OCI-LY7 (cell line): Measurements from ENCODE around the gene REXO1. TPM values are rescaled to one million over a fixed set of nuclear protein-coding genes. Genes with fewer than 3 reads are reported as not detected.
A peak's percentile ranks its signal among the peaks of the same experiment; 100 is the strongest.

Experiments used
- BruUV-seq: library from RNA; stranded (reverse); fragments of 400-500 nt; replicated peaks from 2 replicates; lab custom pipeline; 2021; lab: Mats Ljungman, UMichigan
- CTCF ChIA-PET: fragments of 300-600 bp; sonication (Branson Sonifier 250); formaldehyde crosslinking; loops from one replicate; lab custom pipeline; 2022; ENCODE audit warnings: antibody characterized with exemption; ENCODE audit not compliant: unreplicated experiment; lab: Charles Lee
- POLR2A ChIA-PET: fragments of 300-600 bp; sonication (Branson Sonifier 250); formaldehyde crosslinking; loops from one replicate; lab custom pipeline; 2022; ENCODE audit warnings: antibody characterized with exemption; lab: Charles Lee
- DNase-seq: peaks from one replicate; pipeline ENCODE4 v3.0.0-alpha.2; 2015; ENCODE audit warnings: low spot score
- H2AFZ ChIP-seq: fragments of 200-600 bp; sonication (generic), shearing (Covaris generic); 2 replicates; pipeline ENCODE4 v1.6.1; 2014; ENCODE audit warnings: mild to moderate bottlenecking, antibody characterized with exemption, low read length, moderate library complexity
- H3K27ac ChIP-seq: fragments of 200-600 bp; sonication (generic); 2 replicates; pipeline ENCODE4 v1.5.1; 2014; ENCODE audit warnings: mixed run types, low read depth, mild to moderate bottlenecking, moderate library complexity, low read length, inconsistent platforms; ENCODE audit not compliant: poor library complexity, severe bottlenecking
- H3K36me3 ChIP-seq: fragments of 200-600 bp; sonication (generic); 2 replicates; pipeline ENCODE4 v1.6.1; 2014; ENCODE audit warnings: mild to moderate bottlenecking, antibody characterized with exemption, low read length, moderate library complexity, mixed read lengths; ENCODE audit not compliant: insufficient read depth
- H3K4me1 ChIP-seq: fragments of 200-600 bp; sonication (generic); 2 replicates; pipeline ENCODE4 v1.5.1; 2014; ENCODE audit warnings: mild to moderate bottlenecking, low read length; ENCODE audit not compliant: insufficient read depth, poor library complexity, severe bottlenecking
- H3K4me2 ChIP-seq: fragments of 200-600 bp; sonication (generic); 2 replicates; pipeline ENCODE4 v1.6.1; 2014; ENCODE audit warnings: mild to moderate bottlenecking, low read length
- H3K4me3 ChIP-seq: fragments of 200-600 bp; sonication (generic); 2 replicates; pipeline ENCODE4 v1.5.1; 2014; ENCODE audit warnings: mild to moderate bottlenecking, low read depth, low read length; ENCODE audit not compliant: poor library complexity, severe bottlenecking
- H3K79me2 ChIP-seq: fragments of 200-600 bp; sonication (generic); 2 replicates; pipeline ENCODE4 v1.6.1; 2016; ENCODE audit warnings: low read depth, mild to moderate bottlenecking, low read length, moderate library complexity, mixed read lengths; ENCODE audit not compliant: insufficient read depth
- H3K9me2 ChIP-seq: fragments of 200-600 bp; sonication (generic); 2 replicates; pipeline ENCODE4 v1.6.1; 2016; ENCODE audit warnings: mild to moderate bottlenecking, low read length, mixed read lengths; ENCODE audit not compliant: insufficient read depth
- H3K9me3 ChIP-seq: fragments of 200-600 bp; sonication (generic); 2 replicates; pipeline ENCODE4 v1.6.1; 2014; ENCODE audit warnings: mild to moderate bottlenecking, mixed run types, low read length, mixed read lengths
- H4K20me1 ChIP-seq: fragments of 200-600 bp; sonication (generic); 2 replicates; pipeline ENCODE4 v1.6.1; 2014; ENCODE audit warnings: mild to moderate bottlenecking, antibody characterized with exemption, low read length, moderate library complexity, mixed read lengths; ENCODE audit not compliant: insufficient read depth
- CTCF ChIP-seq: fragments of 200-600 bp; sonication (generic); conservative IDR thresholded peaks from 2 replicates; pipeline ENCODE4 v1.5.1; 2014; ENCODE audit warnings: mild to moderate bottlenecking, antibody characterized with exemption, low read length, moderate library complexity, mixed read lengths
- EZH2phosphoT487 ChIP-seq: fragments of 200-600 bp; sonication (generic); IDR thresholded peaks from 2 replicates; pipeline ENCODE4 v1.6.1; 2018; ENCODE audit warnings: low read depth, borderline replicate concordance, mild to moderate bottlenecking, mixed run types, antibody characterized with exemption, low read length, moderate library complexity, mixed read lengths
- intact Hi-C: fragments of 100-400 bp; cut with micrococcal nuclease; formaldehyde crosslinking; loops from one replicate; pipeline ENCODE4 v1.10.0; 2022; ENCODE audit not compliant: unreplicated experiment
- total RNA-seq, 2 experiments: library from RNA; depleted of rRNA in 1 of 2; stranded (reverse); fragments of >200 nt in 1 of 2; shearing (Covaris generic) in 1 of 2; gene quantifications; 2 replicates each; pipeline ENCODE4 v1.2.3, GENCODE V29; 2014 to 2022

The REXO1 gene
- total RNA-seq, 2 experiments from 2014 or later, result 24.0 to 52.8 TPM

GRCh38 chr19:1775951-1776605 is 72.2 kb downstream of the REXO1 start:
- TF ChIP-seq CTCF (no peak), EZH2phosphoT487 (no peak)
- Histone ChIP-seq H3K27ac (no peak overlapping the region), H3K4me2 (no peak overlapping the region), H4K20me1 (no peaks in the 10 kb centered on the region), H3K36me3 (no peaks in the 10 kb centered on the region), H3K4me3 (no peak overlapping the region), H3K79me2 (no peaks in the 10 kb centered on the region), H2AFZ (no peak overlapping the region), H3K9me3 (peaks cover 5% of the 10 kb centered on the region), H3K4me1 (no peaks in the 10 kb centered on the region), H3K9me2 (no peaks in the 10 kb centered on the region)
- ChIA-PET CTCF (no interaction called here), POLR2A (no interaction called here)
- intact Hi-C loops, result loop anchor here (1.0 kb wide), 1 partner anchor 37 kb away; no protein-coding TSS in a partner anchor
- BruUV-seq, result no TSS peak
- no peak for DNase-seq

- peak; percentile 29 for DNase-seq
- H3K36me3 ChIP-seq, result no peaks in the 10 kb centered on the region
- H3K4me3 ChIP-seq, result no peak overlapping the region
- no peaks in the 10 kb centered on the region for H3K4me1 ChIP-seq
- no TSS peak for BruUV-seq
- TF ChIP-seq CTCF (peak; percentile 89), EZH2phosphoT487 (no peak)
- ChIA-PET POLR2A (no interaction called here), CTCF (no interaction called here)
- intact Hi-C loops, result loop anchor here (1.0 kb wide), 1 partner anchor 38 kb away; no protein-coding TSS in a partner anchor
- H2AFZ ChIP-seq, result no peak overlapping the region
- peaks cover 12% of the 10 kb centered on the region for H3K9me3 ChIP-seq
- no peaks in the 10 kb centered on the region for H3K9me2 ChIP-seq
- H3K79me2 ChIP-seq, result no peaks in the 10 kb centered on the region
- no peak overlapping the region for H3K27ac ChIP-seq
- no peaks in the 10 kb centered on the region for H4K20me1 ChIP-seq
- H3K4me2 ChIP-seq, result no peak overlapping the region
Measured at GRCh38 chr19:1774989-1775772, 73.1 kb downstream of the REXO1 start.

- no peak for DNase-seq
- no peaks in the 10 kb centered on the region for H4K20me1 ChIP-seq
- no peaks in the 10 kb centered on the region for H3K36me3 ChIP-seq
- H3K4me1 ChIP-seq, result no peaks in the 10 kb centered on the region
- H3K27ac ChIP-seq, result no peak overlapping the region
- no TSS peak for BruUV-seq
- CTCF ChIA-PET, result no interaction called here
- no peaks in the 10 kb centered on the region for H3K9me2 ChIP-seq
- no peak overlapping the region for H3K4me2 ChIP-seq
- H2AFZ ChIP-seq, result no peak overlapping the region
- intact Hi-C loops, result no loop called here
- POLR2A ChIA-PET, result interaction anchor here (0.7 kb wide), 1 partner anchor 235 kb away, joined by 4 read pairs; no protein-coding TSS in a partner anchor
- H3K79me2 ChIP-seq, result no peaks in the 10 kb centered on the region
- no peak overlapping the region for H3K4me3 ChIP-seq
- H3K9me3 ChIP-seq, result peaks cover 12% of the 10 kb centered on the region
- TF ChIP-seq EZH2phosphoT487, result no peak
- no peak for TF ChIP-seq CTCF
Measured at GRCh38 chr19:1773184-1773583, 75.1 kb downstream of the REXO1 start.
